AG08395 (cell line): ENCODE measurements around the gene LAMB4.

Experiments
- DNase-seq: peaks from one replicate; pipeline ENCODE4 v3.0.0; 2012; ENCODE audit warnings: mixed read lengths, low spot score

Gene LAMB4

DNA sequence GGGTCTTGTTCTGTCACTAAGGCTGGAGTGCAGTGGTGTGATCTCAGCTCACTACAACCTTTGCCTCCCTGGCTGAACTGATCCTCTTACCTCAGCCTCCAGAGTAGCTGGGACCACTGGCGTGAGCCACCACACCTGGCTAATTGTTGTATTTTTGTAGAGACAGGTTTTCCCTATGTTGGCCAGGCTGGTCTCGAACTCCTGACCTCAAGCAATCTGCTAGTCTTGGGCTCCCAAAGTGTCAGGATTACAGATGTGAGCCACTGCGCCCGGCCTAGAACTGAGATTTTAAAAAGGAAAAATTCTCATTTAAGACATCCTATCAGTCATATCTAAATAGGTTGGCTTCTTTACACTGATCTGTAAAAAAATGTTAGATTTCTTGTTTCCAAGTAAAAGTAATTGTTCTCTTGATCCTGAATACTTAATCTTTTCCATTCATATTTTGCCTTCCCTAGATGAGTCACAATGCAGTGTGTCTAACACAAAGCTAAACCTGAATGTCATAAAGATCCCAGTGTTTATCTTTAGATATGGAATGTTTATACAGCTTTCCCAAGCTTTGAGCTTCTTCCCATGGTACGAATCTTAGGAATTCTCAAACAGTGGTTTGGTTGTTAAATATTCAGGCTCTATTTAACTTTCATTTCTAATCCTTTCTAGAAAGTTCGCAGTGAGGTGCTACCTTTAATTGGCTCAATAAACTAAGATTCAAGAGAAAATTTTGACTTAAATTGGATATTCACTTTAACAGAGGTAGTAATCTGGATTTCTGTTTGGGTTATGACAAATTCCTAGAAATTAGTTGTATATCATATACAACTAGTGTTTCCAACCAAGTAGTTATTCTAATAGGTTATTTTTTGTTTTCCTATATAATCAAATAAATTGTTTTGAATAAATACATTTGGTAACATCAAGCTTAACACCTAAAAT, 115.1 kb downstream of the LAMB4 start:
- no peak for DNase-seq

- DNase-seq = no peak
These were observed 115.9 kb downstream of the LAMB4 start for GRCh38 chr7:108014215-108014614.

- DNase-seq = no peak
These were observed 117.4 kb downstream of the LAMB4 start for GRCh38 chr7:108012499-108013430.

DNA sequence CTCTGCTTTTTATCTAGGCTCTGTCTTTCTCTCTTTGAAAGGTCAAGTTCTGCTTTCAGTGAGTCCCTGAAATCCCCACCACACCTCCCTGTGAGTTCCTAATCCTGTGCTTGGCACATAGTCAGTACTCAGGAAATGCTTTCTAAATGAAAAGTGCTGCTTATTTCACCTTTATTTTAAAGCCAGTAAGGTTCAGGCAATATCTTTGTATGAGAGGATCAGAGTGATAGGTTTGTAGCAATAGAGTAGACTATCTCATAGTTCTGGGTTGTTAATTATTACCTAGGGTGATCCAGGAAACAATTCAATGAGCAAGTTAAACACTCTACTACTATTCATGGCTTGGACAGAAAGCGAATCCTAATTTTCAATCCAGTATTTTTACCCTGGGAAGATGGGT, 119.8 kb downstream of the LAMB4 start:
- no peak for DNase-seq

DNA sequence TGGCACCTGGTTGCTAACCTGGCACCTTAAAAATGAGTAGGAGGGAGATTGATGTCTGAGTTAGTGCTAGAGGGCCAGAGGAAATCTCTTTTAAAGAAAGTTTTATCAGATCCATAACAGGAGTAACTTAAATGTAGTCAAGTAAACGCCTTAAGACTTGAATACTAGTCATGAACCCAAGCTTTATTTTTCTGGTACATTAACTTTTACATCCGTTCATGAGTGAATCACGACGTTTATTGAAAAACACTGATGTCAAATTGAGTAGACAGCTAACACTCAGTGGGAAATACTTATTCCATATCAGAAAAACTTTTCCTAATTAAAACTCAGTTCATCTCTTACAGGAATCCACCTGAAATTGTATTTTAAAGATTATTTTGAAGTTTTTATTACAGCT, 120.3 kb downstream of the LAMB4 start:
- DNase-seq = no peak

- no peak for DNase-seq
These were observed 121.3 kb downstream of the LAMB4 start for GRCh38 chr7:108008827-108009226.

DNA sequence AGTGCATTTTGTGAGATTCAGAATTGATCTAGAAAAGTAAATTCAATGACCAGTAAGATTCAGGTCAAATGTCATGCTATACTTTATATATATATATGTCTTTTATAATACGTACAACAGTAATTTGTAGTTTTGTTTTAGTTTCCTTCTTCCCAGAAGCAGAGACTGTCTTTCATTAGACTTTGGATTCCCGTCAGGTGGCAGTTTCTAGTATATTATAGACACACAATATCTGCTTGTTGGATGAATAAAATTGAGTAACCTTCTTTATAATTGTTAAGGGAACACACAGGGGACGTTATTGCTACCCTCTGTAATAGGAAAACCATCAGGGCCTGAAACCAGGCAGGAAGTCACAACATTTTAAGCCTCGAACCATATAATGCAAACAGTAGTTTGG, 121.9 kb downstream of the LAMB4 start:
- DNase-seq = no peak

DNA sequence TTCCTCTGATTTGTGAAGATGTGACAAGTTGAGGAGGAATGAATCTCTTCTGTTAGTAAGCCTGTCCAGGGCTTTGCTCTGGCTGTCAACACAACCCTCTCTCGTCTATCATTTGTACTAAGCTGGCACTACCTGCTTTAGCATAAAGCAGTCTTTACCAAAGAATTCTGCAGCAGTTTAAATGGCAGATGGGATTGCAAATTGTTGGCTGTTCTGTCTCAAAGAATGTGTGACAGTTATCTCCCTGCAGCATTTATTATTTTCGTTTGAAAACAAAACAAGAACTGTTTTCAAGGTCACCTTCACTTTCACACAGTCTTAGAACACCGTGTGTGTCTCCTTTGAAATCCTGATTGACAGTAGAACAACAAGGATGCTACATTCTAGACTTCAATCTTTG, 122.4 kb downstream of the LAMB4 start:
- DNase-seq = no peak

DNA sequence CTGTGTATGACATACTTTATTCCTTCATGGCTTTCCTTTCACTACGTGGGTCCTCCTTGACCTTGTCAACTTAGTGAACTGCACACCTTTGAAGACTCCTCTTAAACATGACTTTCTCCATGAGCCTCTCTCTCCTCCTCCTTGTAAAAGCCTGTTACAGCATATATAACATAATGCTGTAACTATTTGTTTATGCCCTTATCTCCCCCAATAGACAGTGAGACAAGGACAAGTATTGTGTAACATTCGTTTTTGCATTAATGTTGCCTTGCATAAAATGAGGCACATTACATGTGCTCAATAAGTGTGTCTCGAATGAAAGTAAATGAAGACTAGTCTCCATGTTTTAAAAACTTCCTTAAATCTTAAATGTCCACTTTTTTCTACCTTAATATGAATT, 122.9 kb downstream of the LAMB4 start:
- DNase-seq = no peak

GRCh38 chr7:108004220-108005142, 125.7 kb downstream of the LAMB4 start:
- peak; percentile 62 for DNase-seq

DNA sequence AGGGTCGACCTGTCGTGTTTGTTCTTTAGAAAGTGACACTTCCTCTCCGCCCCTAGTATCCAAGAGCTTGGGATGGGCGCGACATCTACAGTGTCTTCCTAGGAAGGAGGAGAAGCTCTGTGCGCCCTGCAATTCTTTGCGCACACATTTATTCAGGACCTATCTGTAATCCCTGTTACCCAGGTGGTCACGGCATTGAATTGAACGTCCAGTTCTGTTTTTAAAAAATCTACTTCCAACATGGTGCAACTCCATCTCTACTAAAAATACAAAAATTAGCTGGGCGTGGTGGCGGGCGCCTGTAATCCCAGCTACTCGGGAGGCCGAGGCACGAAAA, 126.6 kb downstream of the LAMB4 start:
- DNase-seq = no peak

DNA sequence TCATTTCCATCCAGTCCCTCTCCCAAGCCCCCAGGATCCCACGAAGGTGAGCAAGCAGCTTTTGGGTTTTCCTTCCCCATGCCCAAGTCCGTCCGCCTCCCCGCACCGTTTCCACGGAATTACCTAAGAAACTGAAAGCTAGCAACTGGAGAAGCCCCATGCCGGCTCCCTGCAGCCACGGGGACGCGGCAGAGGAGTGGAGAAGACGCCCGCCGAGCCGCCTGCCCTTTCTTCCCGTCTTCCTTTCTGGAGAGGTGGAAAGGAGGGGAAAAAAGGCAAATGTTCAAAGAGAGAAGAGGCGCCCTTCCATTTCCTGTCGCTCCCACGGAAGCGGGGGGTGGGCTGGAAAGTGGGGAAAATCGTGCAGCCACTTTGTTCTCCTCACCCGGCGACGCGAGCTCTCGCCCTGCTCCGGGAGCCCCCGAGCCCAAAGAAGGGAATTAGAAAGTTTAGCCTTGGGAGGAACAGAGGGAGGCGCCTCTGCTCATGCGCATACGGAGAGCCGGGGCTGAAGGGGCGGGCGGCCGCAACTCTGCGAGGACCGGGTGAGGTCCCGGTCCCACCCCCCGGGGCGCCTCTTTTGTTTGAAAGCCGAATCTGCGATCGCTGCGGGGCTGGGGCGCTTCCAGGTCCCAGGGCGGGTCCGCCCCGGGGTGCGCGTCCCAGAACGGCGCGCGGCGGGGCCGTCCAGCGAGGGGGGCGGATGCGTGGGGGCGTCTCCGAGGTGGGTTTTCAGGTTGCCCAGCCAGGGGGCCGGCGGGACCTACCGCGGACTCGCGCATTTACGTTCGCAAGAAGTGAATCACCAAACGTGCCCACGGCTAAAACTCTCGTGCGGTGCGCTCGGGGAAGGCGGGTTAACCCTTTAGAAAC, 127.2 kb downstream of the LAMB4 start, which contains the start of gene LAMB1:
LAMB1 (minus strand) TSS at position 436 of the 873 bp plus-strand sequence; CDS start at position 160, 276 bp downstream.
- peak; percentile 86 for DNase-seq

DNA sequence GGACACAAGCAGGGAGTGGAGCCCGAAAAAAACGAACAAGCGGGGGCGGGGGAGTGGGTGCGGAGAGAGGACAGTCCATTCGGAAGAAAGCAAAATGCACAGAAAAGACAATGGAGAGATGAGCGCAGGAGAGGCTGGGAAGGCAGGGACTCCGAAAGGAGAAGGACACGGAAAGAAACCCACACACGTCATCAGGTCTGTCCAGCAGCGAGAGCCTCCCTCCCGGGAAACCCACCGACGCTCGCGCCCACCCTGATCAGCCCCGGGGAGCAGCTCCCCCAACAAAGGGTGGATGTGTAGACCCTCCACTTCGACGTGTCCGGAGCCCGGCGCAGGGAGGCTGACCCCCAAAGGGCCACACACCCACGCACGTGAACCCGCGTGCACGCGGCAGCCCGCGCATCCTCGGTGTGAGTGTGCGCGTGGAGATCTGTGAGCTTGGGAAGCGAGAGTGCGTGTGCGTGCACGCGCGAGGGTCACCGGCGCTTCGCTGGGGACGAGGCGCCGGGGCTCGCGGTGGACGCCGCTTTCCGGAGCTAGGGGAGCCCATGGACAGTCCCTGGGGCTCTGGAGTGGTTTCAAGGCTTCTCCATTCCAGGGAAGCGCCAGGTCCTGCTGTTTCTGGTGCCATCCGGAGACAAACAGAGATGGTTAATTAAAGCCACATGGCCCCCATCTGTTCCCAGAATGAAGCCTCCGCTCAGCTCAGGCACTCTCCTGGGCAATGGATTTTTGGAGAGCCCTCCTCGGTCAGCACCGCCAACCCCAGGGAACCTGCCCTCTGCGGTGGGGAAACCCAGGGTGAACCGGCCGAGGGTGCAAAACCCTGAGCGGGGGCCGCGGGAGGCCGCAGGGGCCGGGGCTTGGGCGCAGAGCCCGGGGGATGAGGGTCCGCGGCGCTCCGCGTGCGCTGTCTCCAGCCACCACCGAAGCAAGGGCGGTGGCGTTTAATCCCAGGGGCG, 128.1 kb downstream of the LAMB4 start:
- DNase-seq = peak; percentile 54

GRCh38 chr7:108000875-108001763, 129.0 kb downstream of the LAMB4 start:
- no peak for DNase-seq

- DNase-seq = no peak
These were observed 130.2 kb downstream of the LAMB4 start for GRCh38 chr7:107999779-108000560.

DNA sequence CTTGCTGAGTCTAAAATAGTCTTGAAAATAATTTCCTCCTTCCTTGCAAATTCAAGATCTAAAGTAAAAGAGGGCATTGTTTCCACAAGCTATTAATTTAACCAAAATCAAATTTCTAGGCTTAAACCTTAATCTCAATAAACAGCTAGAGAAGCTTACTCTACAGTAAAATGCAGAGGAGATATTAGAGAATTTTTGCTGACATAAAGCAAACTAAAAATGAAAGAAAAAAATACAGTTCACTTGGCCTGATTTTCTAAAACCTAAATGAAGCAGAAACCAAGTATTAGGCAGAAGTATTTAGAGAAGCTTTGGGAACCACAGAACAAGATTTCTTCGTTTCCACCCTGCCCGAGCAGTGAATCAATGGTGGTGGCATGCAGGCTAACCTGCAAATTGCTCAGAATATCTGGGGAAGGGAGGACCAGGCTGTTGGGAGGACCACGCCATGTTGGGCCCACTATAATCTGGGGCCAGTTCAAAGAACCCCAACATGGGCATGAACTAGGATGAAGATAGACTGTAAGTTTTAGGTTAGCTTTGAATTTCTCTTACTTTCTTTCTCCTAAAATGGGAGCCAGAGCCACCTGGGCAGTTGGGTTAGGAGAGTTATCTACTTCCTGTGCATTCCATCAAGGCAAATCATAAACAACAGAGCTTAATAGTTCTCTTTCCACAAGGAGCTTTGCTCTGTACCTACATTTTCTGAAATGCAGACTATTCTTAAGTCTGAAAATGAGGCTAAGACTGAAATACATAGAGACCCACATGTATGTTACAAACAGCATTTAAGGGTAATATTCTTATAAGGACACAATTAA, 131.3 kb downstream of the LAMB4 start:
- no peak for DNase-seq

DNA sequence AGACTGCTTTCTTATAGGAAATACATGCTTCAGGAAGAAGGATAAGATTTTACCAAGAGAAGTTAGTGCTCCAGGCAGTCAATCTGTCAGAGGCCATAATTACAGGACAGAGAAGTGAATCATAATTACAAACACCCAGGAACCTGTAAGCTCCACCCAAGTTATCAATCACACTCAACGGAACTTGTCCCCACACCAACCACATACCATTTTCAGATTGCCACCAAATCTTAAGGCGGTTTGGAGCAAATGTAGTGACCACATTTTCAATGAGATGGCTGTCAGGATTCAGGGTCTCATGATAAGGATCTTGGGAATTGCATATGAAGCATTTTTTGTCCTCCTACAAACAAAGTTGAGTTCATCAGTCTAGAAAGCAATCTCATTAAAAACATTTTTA, 132.0 kb downstream of the LAMB4 start:
- DNase-seq = no peak
